OCI-LY7 (cell line): ENCODE measurements around the gene RBM33.

Source experiments
- CTCF ChIP-seq: fragments of 200-600 bp; sonication (generic); conservative IDR thresholded peaks from 2 replicates; pipeline ENCODE4 v1.5.1; 2014; ENCODE audit warnings: mild to moderate bottlenecking, antibody characterized with exemption, low read length, moderate library complexity, mixed read lengths
- EZH2phosphoT487 ChIP-seq: fragments of 200-600 bp; sonication (generic); IDR thresholded peaks from 2 replicates; pipeline ENCODE4 v1.6.1; 2018; ENCODE audit warnings: low read depth, borderline replicate concordance, mild to moderate bottlenecking, mixed run types, antibody characterized with exemption, low read length, moderate library complexity, mixed read lengths

GRCh38 chr7:155807789-155808548 is 163.5 kb downstream of the RBM33 start:
- TF ChIP-seq CTCF (no peak), EZH2phosphoT487 (no peak)
